ENCODE data around the gene AKR1A1.
"Not testable (repeated sequence)": the region's sequence is repeated elsewhere in the genome, so short reads cannot be mapped to it uniquely, and the experiment has no call there.

Gene AKR1A1

GRCh38 chr1:45512641-45513054, 38.0 kb upstream of the AKR1A1 start:
- FAIRE-seq (peak; percentile 89), DNase-seq (ENCODE audit: insufficient read length, low spot score) (no peak)

GRCh38 chr1:45513532-45514260, 36.9 kb upstream of the AKR1A1 start:
- not testable (repeated sequence) for FAIRE-seq; DNase-seq (ENCODE audit: insufficient read length, low spot score)

More at GRCh38 chr1:45512641-45513054, 38.0 kb upstream of the AKR1A1 start:
- TF ChIP-seq PAX5 (IDR thresholded peaks at IDR 0.05; ENCODE audit: insufficient read depth, low read length, severe bottlenecking) = no peak
- TF ChIP-seq POU2F2 (IDR thresholded peaks at IDR 0.05; ENCODE audit: low read depth, low read length) = no peak
- no peak for TF ChIP-seq TAF1 (IDR thresholded peaks at IDR 0.05; ENCODE audit: low read depth, low read length)
- TF ChIP-seq SPI1 (IDR thresholded peaks at IDR 0.05; ENCODE audit: low read depth, low read length) = no peak
- TF ChIP-seq POLR2AphosphoS5 (IDR thresholded peaks at IDR 0.05; ENCODE audit: low read depth, low read length) = no peak
- TF ChIP-seq POLR2A (IDR thresholded peaks at IDR 0.05; ENCODE audit: low read depth, low read length) = no peak

DNA sequence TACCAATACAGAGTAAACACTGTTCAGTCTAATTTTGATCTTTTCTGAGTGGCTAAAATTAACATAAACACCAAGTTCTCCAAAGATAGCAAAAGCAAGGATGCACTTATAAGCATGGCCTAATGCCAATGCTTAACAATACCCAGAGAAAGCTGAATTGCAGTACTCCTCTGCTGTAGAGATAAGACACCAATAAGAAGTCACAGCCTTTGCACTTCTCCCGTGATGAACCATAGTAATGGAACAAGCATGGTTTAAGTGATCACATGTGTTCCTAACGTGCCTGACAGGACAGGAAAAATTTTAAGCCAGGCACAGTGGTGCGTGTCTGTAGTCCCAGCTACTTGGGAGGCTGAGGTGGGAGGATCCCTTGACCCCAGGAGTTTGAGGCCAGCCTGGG, 34.6 kb upstream of the AKR1A1 start:
- FAIRE-seq = no peak

GRCh38 chr1:45516465-45516864, 34.2 kb upstream of the AKR1A1 start:
- FAIRE-seq = no peak
- DNase-seq (ENCODE audit: insufficient read length, low spot score) = no peak
- no peak for TF ChIP-seq POU2F2 (IDR thresholded peaks at IDR 0.05; ENCODE audit: low read depth, low read length)
- no peak for TF ChIP-seq POLR2A (IDR thresholded peaks at IDR 0.05; ENCODE audit: low read depth, low read length)
- TF ChIP-seq PAX5 (IDR thresholded peaks at IDR 0.05; ENCODE audit: insufficient read depth, low read length, severe bottlenecking) = no peak
- TF ChIP-seq POLR2AphosphoS5 (IDR thresholded peaks at IDR 0.05; ENCODE audit: low read depth, low read length) = no peak
- no peak for TF ChIP-seq TAF1 (IDR thresholded peaks at IDR 0.05; ENCODE audit: low read depth, low read length)
- no peak for TF ChIP-seq SPI1 (IDR thresholded peaks at IDR 0.05; ENCODE audit: low read depth, low read length)

More for the DNA sequence above, 34.6 kb upstream of the AKR1A1 start:
- DNase-seq (ENCODE audit: insufficient read length, low spot score) = no peak
- TF ChIP-seq POU2F2 (IDR thresholded peaks at IDR 0.05; ENCODE audit: low read depth, low read length) = no peak
- no peak for TF ChIP-seq SPI1 (IDR thresholded peaks at IDR 0.05; ENCODE audit: low read depth, low read length)
- TF ChIP-seq TAF1 (IDR thresholded peaks at IDR 0.05; ENCODE audit: low read depth, low read length) = no peak
- no peak for TF ChIP-seq PAX5 (IDR thresholded peaks at IDR 0.05; ENCODE audit: insufficient read depth, low read length, severe bottlenecking)
- no peak for TF ChIP-seq POLR2AphosphoS5 (IDR thresholded peaks at IDR 0.05; ENCODE audit: low read depth, low read length)
- no peak for TF ChIP-seq POLR2A (IDR thresholded peaks at IDR 0.05; ENCODE audit: low read depth, low read length)

DNA sequence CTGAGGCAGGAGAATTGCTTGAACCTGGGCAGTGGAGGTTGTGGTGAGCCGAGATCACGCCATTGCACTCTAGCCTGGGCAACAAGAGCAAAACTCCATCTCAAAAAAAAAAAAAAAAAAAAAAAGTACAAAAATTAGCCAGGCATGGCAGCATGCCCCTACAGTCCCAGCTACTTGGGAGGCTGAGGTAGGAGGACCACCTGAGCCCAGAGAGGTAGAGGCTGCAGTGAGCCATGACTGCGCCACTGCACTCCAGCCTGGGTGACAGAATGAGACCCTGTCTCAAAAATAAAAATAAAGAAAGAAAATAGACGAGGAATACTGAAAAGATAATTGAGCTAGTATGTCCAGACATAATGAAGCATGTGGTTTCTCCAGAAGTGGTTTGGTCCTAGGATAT, 32.3 kb upstream of the AKR1A1 start:
- not testable (repeated sequence) for DNase-seq (ENCODE audit: insufficient read length, low spot score); FAIRE-seq

GRCh38 chr1:45518910-45519309, 31.7 kb upstream of the AKR1A1 start:
- no peak for TF ChIP-seq POU2F2 (IDR thresholded peaks at IDR 0.05; ENCODE audit: low read depth, low read length)
- TF ChIP-seq POLR2AphosphoS5 (IDR thresholded peaks at IDR 0.05; ENCODE audit: low read depth, low read length) = no peak
- no peak for TF ChIP-seq TAF1 (IDR thresholded peaks at IDR 0.05; ENCODE audit: low read depth, low read length)
- no peak for TF ChIP-seq SPI1 (IDR thresholded peaks at IDR 0.05; ENCODE audit: low read depth, low read length)
- no peak for TF ChIP-seq PAX5 (IDR thresholded peaks at IDR 0.05; ENCODE audit: insufficient read depth, low read length, severe bottlenecking)
- no peak for TF ChIP-seq POLR2A (IDR thresholded peaks at IDR 0.05; ENCODE audit: low read depth, low read length)
- FAIRE-seq = no peak

GRCh38 chr1:45519774-45520173, 30.9 kb upstream of the AKR1A1 start:
- FAIRE-seq; DNase-seq (ENCODE audit: insufficient read length, low spot score): not testable (repeated sequence)

More at GRCh38 chr1:45518910-45519309, 31.7 kb upstream of the AKR1A1 start:
- no peak for DNase-seq (ENCODE audit: insufficient read length, low spot score)

DNA sequence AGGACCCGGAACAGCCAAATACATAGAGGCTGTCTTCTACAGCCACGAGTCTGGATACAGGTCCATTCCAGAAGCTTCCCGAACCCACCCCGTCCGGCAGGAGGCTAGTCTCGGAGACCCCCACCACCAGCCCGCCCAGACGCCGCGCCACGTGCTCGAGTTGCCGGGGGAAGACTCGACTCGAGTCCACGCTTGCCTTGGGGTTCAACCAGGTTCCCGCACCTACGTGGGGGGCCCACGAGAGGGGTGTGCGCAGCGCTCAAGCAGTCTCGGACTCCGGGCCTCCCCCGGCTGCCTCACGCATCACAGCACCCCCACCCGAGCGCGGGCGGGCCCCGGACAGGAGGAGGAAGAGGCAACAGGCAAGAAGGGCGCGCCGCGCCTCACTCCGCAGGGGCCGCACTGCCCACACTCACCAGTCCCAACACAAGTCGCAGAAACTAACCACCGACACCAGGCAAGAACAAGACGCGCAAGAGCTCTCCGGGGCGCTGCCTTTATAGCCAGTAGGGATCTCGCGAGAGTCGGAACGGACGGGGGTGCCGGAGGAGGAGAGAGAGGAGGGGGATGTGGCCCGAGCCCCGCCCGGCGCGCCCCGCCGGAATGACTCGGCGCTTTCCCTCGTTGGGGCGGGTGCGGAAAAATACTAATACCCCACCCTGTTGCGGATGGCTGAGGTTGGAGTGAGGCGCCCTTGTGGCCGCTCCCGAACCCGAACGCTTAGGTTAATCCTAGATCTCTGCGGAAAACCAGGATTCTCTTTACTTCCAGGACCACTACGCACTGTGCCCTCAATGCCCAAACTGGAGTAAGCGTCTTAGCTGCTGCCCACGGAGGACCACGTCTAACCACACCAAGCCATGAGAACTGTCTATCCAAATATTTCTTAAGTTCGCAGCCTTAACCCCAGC, 29.0 kb upstream of the AKR1A1 start, which contains the start of gene PRDX1:
TSS of gene PRDX1 (minus strand) at position 472 of the 911 bp plus-strand sequence. CDS start 2,841 bp downstream, outside the sequence.
- TF ChIP-seq PAX5 (IDR thresholded peaks at IDR 0.05; ENCODE audit: insufficient read depth, low read length, severe bottlenecking) (no peak), SPI1 (IDR thresholded peaks at IDR 0.05; ENCODE audit: low read depth, low read length) (0 out of 2 replicates have a peak, but pooled peaks have one; percentile 4), POLR2AphosphoS5 (IDR thresholded peaks at IDR 0.05; ENCODE audit: low read depth, low read length) (peak; percentile 100), TAF1 (IDR thresholded peaks at IDR 0.05; ENCODE audit: low read depth, low read length) (peak; percentile 99), POU2F2 (IDR thresholded peaks at IDR 0.05; ENCODE audit: low read depth, low read length) (peak; percentile 98), POLR2A (IDR thresholded peaks at IDR 0.05; ENCODE audit: low read depth, low read length) (peak; percentile 100)
- FAIRE-seq = peak; percentile 85

GRCh38 chr1:45522324-45523104, 28.1 kb upstream of the AKR1A1 start:
- FAIRE-seq (peak; percentile 71), DNase-seq (ENCODE audit: insufficient read length, low spot score) (no peak)
- TF ChIP-seq SPI1 (IDR thresholded peaks at IDR 0.05; ENCODE audit: low read depth, low read length) (no peak), TAF1 (IDR thresholded peaks at IDR 0.05; ENCODE audit: low read depth, low read length) (no peak), PAX5 (IDR thresholded peaks at IDR 0.05; ENCODE audit: insufficient read depth, low read length, severe bottlenecking) (no peak), POLR2A (IDR thresholded peaks at IDR 0.05; ENCODE audit: low read depth, low read length) (no peak), POLR2AphosphoS5 (IDR thresholded peaks at IDR 0.05; ENCODE audit: low read depth, low read length) (no peak), POU2F2 (IDR thresholded peaks at IDR 0.05; ENCODE audit: low read depth, low read length) (no peak)

More for the DNA sequence above, 29.0 kb upstream of the AKR1A1 start, which contains the start of gene PRDX1:
- peak; percentile 84 for DNase-seq (ENCODE audit: insufficient read length, low spot score)

GRCh38 chr1:45523516-45523915, 27.1 kb upstream of the AKR1A1 start:
- DNase-seq (ENCODE audit: insufficient read length, low spot score) = not testable (repeated sequence)
- peak; percentile 84 for FAIRE-seq

DNA sequence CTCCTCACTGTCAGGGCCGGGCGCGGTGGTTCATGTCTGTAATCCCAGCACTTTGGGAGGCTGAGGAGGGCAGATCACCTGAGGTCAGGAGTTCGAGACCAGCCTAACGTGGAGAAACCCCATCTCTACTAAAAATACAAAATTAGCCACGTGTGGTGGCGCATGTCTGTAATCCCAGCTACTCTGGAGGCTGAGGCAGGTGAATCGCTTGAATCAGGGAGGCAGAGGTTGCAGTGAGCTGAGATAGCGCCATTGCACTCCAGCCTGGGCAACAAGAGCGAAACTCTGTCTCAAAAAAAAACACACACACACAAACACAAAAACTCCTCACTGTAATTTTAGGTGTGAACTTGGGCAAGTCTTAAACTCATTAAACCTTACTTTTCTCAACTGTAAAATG, 26.7 kb upstream of the AKR1A1 start:
- not testable (repeated sequence) for DNase-seq (ENCODE audit: insufficient read length, low spot score); FAIRE-seq

Measured in GM12891 (cell line).